HG02571 (cell line): ENCODE data around the gene CBFA2T3.

Source experiments
- ATAC-seq: cut with Tn5 transposase; IDR thresholded peaks from one replicate; pipeline ENCODE4 v1.9.1; 2021; ENCODE audit warnings: mild to moderate bottlenecking, moderate library complexity; ENCODE audit not compliant: unreplicated experiment

The CBFA2T3 gene

GRCh38 chr16:88844419-88845036, 132.5 kb downstream of the CBFA2T3 start:
- no peak for ATAC-seq

DNA sequence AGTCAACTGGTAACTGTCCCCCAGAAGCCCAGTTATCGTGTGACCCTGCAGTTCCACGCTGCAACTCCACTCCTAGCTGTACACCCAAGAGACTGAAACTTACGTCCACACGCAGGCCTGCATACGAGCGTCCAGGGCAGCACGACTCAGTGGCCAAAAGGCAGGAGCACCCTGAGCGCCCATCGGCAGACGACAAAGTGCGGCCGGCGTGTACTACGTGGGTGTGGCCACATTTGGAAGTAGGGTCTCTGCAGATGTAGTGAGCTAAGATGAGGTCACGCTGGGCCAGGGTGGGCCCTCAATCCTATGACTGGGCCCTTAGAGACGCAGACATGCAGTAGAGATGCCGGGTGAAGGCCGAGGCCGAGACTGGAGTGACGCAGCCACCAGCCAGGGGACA, 133.8 kb downstream of the CBFA2T3 start:
- no peak for ATAC-seq

DNA sequence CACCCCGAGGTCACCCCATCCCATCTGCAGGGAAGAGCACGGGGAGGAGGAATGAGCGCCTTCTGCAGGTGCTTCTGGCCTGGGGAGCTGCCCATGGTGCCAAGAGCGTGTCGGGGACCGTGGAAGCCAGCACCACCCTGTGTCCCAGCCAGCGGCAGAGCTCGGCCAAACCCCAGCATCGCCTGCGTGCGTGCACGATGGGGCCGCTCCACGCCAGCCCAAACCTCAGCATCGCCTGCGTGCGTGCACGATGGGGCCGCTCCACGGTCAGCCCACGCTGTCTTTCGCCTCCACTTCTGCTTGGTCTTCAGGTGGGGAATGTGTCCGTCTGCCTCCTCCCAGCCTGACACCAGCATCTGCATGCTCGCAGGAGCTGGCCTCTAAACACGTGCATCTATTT, 134.2 kb downstream of the CBFA2T3 start:
- no peak for ATAC-seq

GRCh38 chr16:88842308-88842756, 134.7 kb downstream of the CBFA2T3 start:
- ATAC-seq, result no peak

DNA sequence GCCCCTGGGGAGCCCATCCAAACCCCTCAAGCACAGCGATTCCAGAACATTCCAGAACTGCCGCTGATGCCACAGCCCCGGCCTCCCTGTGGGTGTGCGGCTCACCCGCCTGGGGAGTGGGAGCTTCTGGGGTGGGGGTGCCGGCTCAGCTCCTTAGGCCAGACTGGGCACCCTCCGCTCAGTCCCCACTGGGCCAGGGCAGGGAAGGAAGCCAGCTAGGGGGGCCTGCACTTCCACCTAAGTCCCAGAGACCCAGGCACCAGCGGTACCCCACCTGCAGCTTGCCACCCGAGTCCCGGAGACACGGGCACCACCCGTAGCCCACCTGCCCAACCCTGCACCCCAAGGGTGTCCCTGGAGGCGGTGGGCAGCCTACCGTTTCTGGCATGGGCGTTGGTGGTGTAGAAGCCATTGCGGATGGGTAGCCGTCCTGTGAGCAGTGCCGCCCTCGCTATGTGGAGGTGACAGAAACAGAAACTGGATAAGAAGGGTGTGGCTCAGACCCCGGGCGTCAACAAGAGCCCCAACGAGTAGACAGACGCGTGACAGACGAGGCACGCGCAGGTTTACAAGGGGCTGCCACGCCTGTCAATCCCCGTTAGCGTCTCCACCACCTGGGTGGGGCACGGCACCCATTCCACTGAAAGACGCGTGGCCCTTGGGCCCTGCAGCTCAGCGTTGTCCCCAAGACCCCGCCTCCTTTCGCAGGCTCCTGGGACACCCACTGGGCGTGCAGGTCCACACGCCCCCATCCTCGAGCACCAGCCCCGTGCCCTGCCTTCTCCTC, 135.3 kb downstream of the CBFA2T3 start:
- no peak for ATAC-seq

GRCh38 chr16:88840600-88841215, 136.3 kb downstream of the CBFA2T3 start:
- ATAC-seq, result no peak

- ATAC-seq, result no peak
Observed at GRCh38 chr16:88839745-88840599, 137.0 kb downstream of the CBFA2T3 start.

DNA sequence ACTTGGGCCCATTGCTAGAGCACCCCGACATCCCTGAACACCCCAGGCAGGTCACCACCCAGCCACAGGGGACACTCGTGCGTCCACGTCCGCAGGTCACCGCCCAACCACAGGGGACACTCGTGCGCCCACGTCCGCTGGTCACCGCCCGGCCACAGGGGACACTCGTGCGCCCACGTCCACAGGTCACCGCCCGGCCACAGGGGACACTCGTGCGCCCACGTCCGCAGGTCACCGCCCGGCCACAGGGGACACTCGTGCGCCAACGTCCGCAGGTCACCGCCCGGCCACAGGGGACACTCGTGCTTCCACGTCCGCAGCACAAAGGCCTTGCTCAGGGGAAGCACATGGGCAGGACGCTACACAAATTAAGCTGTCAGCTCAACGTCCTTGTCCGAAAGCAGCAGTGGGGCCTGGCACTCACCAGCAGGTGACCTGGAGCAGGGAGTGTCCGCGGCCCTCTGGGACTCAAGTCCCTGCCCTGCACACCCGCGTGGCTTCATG, 137.9 kb downstream of the CBFA2T3 start:
- no peak for ATAC-seq

- ATAC-seq, result no peak
Observed at GRCh38 chr16:88838566-88838965, 138.4 kb downstream of the CBFA2T3 start.

GRCh38 chr16:88837806-88838205, 139.2 kb downstream of the CBFA2T3 start:
- ATAC-seq, result no peak

- no peak for ATAC-seq
Observed at GRCh38 chr16:88836791-88837190, 140.2 kb downstream of the CBFA2T3 start.

GRCh38 chr16:88835818-88836217, 141.2 kb downstream of the CBFA2T3 start:
- ATAC-seq, result no peak

- no peak for ATAC-seq
Observed at GRCh38 chr16:88835383-88835782, 141.6 kb downstream of the CBFA2T3 start.

- ATAC-seq, result no peak
Observed at GRCh38 chr16:88834670-88835069, 142.3 kb downstream of the CBFA2T3 start.

DNA sequence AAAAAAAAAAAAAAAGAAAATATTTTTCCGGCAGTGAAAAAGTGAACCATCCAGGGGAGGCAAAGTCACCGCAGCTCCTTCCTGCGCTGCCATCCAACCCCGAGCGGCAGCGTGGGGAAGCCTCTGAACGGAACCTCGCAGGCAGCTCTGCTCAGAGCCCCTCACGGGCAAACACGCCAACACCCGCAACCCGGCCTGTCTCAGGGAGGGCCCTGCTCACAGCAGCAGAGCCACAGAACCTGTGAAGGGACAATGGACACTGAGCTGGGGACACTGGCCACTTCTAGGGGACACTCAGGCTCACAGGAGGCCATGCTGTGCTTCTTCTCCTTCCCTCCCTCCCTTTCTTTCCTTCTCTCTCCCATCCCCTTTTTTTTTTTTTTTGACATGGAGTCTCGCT, 143.9 kb downstream of the CBFA2T3 start:
- ATAC-seq, result no peak

DNA sequence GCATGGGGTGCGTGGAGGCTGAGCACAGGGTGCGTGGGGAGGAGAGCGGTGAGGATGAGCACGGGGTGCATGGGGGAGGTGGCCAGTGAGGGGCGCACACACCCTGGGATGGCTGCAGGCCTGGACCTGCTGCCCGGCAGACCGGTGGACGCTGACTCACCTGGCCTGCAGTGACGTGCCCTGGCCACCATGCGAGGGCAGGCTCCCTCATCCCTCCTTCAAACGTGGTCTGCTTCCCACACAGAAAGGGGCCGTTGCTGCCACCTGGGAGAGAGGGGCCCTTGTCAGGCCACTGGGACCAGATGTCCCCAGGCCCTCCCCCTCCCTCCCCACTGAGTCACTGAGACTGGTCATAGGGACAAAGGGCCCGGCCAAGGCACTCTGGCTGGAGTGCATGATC, 145.2 kb downstream of the CBFA2T3 start:
- ATAC-seq, result no peak

DNA sequence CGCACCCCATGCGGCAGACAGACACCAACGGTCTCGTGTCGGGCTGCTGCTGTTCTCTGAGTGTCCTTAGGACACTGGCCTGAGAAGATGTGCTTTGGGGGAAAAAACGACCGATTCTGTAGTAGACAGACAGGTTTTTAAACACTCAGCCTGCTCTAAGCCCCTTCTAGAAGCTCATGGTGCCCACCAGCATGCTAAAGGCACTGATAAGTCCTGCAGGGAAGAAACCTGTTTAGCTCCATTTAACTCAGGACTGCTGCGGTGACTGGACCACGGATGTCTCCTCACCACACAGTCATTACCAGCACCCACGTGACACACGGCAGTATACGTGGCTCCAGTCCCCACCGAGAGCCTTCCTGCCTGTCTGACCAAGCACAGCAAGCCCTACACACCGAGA, 146.2 kb downstream of the CBFA2T3 start:
- no peak for ATAC-seq

- ATAC-seq, result no peak
Observed at GRCh38 chr16:88830258-88830657, 146.7 kb downstream of the CBFA2T3 start.

DNA sequence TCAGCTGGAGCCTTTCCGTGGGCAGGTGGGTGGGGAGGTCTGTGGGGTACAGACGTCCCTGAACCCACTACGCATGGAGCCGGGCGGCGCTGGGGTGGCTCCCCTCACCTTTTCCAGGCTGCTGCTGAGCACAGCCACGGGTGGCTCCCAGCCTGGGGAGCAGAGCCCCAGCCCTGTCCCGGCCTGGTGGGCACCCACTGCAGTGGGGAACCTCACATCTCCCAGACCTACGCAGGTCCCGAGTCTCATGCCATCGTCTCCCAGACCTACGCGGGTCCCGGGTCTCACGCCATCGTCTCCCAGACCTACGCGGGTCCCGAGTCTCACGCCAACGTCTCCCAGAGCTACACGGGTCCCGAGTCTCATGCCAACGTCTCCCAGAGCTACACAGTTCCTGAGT, 148.3 kb downstream of the CBFA2T3 start:
- no peak for ATAC-seq

- ATAC-seq, result no peak
Observed at GRCh38 chr16:88827727-88828126, 149.3 kb downstream of the CBFA2T3 start.
